Activated CD8-positive, alpha-beta memory T cell treated with anti-CD3 and anti-CD28 coated beads, Interleukin-2, amount 50 U/mL, for 1 hour (primary cell): ENCODE results near the gene WDFY4.

ENCODE experiments used
- DNase-seq: peaks from one replicate; pipeline ENCODE4 v3.0.0-alpha.2; 2020; ENCODE audit errors: extremely low read depth

WDFY4 gene

DNA sequence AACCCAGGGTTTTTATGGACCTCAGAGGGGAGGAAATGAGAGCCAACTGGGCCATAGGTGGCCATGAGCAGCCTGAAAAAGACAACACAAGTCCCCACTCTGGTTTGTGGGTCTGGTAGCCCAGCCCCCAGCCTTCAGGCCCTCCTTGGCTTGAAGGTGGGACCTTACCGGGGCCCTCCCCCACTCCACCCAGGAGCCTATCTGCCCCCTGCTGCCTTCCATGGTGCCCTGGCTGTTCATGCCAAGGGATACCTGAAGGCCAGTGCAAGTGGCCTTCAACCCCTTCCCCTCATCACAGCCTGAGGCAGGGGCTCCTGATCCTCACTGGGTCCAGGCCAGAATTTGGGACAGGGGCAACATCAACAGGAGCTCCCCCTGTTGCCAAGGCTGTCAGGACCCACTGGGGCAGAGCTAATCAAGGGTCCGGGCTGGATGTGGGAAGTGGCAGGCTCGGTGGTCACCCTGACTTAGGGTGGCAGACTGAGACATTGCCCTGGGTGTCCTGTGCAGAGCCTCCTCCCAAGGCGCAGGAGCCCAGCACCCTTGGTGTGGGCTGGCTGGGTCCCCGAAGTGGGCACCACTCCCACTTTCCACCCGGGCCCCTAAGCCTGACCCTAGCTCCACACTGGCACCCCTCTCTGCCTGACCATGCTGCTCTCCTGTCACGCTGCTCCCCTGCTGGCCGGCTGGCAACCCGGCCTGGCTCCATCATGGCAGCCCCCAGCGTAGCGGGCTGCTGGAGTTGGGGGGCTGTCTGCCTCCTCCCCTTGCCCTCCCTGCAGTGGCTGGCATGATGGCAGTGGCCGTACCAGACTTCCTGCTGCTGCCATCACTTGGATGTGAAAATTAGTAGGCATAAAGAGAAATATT is 6.4 kb downstream of the WDFY4 start:
- DNase-seq = no peak

DNA sequence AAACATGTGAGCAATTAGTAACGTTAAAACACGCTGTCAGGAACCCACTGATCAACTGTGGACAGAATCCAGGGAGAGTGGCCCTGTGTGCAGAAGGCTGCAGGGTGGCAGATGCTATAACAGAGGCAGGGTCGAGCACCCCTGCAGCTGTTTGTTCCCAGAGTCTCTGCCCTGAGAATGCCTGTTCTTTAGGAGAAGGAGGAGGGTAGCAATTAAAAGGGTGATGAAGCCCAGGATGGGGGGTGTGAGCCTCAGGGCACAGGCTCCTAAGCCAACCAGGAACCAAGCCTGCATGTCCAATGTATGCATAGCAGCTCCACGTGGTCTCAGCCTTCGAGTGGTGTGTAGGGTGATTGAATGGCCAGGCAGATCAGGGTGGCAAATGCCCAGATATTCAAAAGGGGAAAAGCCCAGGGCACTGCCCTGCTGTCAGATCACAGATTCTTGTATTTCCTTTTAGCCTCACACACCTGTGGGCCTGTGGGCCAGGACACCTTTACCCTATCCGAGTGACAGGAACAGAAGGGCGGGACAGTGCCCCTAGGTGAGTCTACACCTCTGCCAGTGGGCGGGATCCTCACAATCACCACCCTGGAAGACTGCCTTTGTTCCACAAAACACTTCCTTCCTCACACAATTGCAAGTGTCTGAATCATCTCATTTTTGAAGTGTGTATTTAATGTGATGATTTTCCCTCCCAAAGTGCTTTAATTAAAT is 7.3 kb downstream of the WDFY4 start:
- no peak for DNase-seq

DNA sequence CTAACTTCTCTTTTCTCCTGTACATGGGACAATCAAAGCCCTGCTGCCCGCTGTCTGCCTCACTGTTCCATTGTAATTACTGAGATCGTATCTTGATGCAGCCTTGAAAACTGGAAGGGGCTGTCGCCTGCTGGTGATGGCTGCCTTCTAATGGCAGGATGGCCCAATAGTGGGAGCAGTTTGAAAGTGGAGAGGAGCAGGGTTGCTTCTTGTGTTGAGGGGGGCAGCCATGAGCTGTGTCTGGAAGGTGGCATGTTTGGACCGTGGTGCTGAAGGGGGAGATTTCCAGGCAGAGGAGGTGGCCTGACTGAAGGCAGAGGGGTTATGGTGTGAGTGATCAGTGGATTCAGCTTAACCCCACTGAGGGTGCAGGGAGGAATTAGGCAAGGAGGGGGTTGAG is 8.1 kb downstream of the WDFY4 start:
- no peak for DNase-seq

DNA sequence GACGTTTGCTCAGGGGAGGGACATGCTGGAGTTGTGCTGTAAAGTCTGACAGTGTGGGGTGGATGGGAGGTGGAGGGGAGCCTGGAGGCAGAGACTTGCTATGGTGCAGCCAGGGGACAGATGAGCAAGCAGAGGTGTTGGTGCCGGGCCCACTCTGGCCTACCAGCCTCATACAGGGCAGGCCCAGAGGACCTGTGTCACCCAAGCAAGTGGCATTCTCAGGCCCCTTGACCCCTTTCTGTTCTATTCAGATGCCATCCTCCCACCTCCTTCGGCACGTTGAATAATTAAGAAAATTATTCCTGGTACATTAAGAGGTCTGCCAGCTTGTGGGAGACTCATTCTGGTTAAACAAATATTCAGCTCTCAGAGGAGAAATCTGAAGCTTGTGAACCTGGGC is 8.5 kb downstream of the WDFY4 start:
- no peak for DNase-seq

DNA sequence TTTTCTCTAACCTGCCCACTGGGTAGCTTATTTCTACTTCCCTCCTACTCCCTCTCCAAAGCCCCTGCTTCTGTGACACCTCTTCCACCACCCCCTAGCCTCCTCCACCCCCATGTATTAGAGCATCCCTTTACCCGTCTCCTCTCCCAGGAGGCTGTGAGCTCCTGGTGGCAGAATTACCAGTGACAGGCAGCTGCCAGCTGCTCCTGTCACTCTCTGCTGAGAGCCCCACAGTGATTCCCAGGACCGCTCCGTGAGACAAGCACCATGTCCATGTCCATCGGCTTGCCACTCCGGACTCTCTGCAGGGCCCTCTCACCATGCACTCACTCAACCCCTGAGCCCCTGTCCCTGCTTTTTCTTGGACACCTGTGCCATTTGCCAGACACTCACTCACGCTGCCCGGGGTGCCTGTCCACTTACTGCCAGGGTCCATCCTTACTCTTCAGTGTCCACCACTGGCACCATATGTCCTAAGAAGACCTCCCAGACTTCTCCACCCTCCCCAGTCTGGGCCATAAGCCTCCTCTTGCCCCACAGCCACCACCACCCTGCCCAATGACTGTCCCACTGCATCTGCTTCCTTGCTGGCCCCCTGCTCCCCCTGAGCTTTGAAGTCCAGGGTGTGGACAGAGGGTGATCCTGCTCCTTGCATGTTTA is 9.8 kb downstream of the WDFY4 start:
- no peak for DNase-seq

DNA sequence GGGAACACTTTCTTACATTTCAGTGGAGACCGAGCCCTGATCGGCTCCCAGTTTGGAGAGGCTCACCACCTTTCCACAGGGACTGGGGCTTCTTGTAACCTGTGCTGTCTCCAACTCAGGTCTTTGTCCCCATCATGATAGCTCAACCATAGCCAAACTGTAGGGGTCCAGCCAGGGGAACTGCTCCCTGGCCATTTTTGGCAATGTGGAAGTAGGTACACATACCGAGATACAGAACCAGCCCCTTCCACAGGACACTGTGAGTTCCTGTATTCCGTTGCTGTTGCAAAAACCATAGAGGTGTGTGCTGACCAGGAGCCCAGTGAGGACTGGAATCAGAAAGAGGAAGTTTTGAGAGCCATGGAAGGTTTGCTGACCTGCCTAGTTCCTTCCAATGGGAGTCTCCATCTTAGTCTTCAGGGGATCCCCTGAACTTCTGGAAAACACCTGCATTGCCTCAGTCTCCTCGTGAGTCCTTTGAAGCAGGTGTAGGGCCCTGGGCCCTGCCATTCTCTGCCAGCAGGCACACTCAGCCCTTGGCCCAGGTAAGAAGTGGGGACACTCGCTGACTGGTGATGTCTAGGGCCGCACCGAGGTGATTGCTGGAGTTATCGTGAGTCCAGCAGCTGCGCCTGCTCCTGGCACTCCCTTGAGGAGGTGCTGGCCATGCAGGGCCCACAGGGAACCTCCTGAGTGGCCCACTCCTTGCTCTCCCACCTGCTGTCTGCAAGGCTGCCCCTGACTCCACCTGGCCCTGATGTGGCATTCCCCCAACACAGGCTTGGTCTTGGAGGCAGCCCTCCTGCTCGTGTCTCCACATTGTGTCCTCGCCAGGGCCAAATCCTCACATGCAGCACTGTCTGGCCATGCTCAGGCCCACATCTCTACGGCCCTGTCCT is 11.2 kb downstream of the WDFY4 start:
- DNase-seq = no peak

DNA sequence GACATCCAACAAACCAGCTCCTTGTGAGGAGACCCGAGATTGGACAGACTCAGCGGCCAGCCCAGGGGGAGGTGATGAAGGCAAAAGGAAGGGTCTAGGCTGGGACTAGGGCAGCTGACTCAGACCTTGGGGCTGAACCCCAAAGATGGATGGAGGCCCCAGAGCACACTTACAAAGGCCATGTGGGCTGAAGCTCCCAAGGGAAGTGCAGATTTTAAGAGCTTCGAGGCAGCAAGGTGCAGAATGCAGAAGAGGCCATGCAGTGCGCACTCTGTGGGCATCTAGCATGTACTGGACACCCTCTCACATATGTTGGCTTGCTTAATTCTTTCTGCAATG is 11.8 kb downstream of the WDFY4 start:
- no peak for DNase-seq

DNA sequence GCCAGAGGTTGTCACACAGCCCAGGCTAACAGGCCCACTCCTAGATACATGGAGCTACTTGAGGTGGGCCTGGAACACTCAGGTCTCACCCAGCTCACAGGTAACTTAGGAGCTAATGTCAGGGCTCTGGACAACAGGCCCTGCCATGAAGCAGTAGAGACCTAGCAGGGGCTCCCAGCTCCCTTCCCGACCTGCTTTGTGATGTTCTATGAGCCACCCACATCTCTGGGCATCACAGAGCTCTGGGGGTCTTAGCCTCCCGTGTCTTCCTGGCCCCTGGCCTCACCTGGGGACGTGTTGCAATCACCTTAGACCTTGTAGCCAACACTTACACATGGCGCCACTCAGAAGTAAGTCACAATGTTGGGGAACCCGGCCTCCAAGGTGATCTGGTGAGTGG is 12.4 kb downstream of the WDFY4 start:
- DNase-seq = no peak

DNA sequence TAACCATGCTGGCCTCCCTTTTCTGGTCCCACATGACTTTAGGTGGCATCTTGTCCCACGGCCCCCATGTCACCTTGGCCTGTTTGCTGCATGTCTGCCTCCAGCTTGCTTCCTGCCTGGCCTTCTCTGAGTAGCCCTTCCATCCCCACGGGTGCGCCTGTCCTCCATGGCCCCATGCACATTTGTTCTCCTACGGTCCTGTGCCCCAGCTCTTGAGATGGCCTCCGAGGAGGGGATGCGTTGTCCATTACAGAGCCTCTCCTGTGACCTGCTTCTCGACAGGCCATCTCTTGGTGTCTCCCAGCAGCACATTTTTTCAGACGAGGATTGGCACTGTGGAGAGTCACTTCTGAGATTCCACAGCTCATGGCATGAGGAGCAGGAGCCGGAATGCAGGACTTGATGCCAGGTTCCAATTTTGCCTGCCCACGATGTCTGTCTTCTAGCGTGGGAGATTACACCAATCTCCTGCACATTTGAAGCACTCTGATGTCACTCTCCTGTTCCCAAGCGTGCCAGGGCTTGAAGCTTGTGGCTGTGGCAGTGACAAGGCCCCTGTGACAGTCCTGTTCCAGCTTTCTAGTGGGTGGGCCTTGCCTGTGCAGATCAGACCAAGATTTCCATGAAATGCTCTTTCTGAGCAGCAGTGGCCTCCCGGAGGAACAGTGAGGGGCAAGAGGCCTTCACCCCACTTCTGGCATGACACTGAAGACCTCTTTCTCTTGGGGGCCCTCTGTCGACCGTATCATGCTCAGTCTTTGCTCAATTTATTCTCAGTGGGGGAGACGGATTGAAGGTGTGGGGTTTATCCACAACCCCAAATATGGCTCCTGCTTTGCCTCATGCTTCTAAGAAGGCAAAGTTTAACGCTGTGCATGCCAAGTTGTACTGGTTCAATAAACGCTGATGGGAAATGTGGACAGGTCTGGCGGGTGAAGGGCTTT is 13.4 kb downstream of the WDFY4 start:
- no peak for DNase-seq

DNA sequence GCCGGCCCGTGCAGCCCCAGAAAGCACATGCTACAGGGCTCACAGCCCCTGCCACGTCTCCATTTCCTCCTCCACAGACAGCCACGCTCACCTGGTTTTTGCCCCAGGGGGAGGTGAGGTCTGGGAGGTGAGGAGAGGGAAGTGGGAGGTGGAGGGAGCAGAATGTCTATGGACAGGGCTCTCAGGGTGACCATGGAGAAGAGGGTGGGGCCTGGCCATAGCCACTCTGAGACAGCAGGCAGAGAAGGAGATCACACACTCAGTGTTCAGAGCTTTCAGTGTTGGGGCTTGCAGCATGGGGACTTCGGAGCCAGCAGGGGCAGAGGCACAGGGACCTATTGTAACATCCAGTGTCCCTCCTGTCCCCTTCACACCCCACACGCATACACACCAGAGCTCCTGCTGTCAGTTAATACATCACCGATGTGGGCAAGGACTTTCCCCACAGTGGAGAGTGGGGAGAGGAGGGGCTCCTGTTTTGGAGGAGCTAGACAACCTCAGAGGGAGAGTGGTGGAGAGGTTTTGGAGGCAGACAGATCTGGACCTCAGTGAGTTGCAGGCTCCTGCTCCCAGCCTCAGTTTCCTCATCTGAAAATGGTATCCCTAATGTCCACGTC is 14.4 kb downstream of the WDFY4 start:
- no peak for DNase-seq

DNA sequence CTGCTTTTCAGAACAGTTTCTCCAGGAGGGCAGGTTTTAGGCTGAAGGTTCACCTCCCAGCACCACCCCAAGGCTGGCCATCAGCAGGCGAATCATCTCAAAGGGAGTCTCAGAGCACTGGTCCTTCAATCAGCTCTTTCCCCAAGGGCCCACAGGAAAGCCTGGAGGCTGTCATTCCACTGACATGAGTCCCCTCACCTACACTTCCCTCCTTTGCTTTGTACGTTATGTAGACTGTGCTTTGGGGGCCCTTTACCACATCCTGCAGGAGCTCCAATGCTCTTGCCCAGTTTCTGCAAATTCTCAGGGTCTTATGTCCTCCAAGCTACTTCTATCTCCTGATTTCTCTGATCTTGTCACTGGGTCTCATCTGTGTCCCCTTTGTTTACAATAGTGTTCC is 15.4 kb downstream of the WDFY4 start:
- no peak for DNase-seq

DNA sequence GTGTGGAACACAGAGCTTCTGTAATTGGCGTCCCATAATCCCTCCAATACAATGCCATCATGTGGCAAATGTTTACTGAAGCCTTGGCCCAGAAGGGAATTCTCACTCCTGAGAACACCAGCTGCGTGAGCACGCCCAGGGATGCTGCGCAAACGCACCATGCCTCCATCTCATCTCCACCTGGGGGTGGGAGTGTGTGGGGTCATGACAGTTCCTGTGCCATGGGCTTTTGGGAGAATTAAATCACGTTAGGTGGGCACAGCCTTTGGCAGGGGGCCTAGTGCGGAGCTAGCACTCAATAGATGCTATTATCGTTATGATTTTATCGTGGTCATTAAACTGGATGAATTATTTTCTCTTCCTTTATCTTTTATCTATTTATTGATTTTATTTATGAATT is 15.8 kb downstream of the WDFY4 start:
- DNase-seq = no peak

DNA sequence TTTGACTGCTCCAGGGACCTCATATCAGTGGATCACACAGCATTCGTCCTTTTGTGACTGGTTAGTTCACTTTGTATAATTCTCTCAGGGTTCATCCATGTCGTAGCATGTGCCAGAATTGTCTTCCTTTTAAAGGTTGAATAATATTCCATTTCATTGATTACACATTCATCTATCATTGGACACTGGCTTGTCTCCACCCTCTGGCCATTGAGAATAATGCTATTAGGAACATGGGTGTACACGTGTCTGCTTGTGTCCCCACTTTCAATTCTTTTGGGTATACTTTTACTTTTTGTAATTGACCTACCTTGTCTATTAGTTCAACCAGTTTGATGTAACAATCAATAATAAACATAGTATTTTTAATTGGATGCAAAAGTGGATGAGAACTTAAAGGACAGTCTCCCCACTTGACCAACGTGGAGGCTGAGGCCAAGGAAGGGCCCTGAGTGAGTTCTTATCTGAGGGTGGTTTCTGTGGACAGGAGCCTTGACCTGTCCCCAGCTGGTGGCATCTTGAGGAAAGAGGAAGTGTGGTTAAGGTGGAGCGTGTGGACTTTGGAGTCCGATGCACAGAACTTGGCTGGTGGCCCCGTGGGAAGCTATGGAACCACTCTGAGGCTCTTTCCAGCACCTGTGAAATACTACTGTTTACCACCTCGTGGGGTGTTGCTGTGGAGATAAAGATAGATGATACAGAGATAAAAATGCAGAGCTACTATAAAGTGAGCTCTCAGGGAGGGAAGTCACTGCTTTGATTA is 16.6 kb downstream of the WDFY4 start:
- no peak for DNase-seq

DNA sequence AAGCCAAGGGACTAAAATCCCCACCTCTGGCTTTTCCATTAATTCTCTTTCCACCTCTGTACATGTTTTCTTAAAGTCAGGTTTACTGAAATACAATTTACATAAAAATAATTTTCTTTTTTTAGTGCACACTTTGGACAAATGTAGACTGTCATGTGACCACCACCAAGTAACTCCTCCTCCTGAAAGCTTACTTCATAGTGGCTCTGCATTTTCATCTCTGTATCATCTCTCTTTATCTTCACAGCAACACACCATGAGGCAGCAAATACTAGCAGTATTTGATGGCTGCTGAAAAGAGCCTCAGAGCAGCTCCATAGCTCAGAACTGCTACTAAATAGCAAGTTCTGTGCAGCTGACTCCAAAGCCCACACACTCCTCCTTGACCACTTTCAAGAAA is 17.3 kb downstream of the WDFY4 start:
- DNase-seq = no peak

DNA sequence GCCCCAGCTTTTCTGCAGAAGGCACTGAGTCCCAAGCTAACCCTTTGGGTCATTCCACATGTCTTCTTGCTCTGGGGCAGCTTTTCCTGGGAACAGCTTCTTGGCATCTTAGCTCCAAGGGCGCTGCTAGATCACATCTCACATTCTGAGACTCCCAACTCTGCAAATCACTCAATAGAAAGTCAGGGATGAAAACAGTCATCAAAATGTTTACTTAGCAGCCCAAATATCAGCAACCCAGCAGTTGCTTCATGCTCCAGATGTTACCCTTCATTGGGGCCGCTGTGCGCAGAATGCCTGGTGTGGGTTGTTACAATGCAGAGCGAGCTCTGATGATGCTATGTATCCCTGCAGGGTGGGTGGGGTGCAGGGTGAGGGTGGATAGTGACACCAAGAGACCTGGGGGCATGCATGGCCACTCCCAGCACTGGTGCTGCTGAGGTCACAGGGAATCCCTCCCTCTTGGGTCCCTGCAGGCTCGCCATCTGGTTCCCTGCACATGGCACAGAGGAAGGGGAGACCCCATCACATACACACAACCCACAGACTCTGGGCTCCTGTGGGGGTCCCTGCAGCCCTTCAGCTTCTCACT is 19.0 kb downstream of the WDFY4 start:
- DNase-seq = no peak

DNA sequence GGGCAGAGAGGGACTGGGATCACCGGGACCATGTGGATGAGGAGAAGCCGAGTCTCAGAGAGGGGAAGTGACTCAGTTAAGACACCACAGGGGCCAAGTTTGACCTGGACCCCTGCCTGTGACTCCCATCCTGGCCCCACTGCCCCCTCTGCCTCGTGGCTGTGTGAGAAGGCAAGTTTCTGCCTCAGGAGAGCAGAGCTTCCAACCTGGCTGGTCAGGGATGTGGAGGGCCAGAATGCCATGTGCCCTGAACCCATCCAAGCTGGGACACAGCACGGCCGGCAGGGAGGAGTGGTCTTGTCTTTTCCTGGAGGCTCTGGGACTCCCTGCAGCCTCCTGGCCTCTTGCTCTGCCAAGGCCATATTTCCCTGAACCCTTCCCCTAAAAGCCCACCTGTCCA is 19.5 kb downstream of the WDFY4 start:
- DNase-seq = no peak

DNA sequence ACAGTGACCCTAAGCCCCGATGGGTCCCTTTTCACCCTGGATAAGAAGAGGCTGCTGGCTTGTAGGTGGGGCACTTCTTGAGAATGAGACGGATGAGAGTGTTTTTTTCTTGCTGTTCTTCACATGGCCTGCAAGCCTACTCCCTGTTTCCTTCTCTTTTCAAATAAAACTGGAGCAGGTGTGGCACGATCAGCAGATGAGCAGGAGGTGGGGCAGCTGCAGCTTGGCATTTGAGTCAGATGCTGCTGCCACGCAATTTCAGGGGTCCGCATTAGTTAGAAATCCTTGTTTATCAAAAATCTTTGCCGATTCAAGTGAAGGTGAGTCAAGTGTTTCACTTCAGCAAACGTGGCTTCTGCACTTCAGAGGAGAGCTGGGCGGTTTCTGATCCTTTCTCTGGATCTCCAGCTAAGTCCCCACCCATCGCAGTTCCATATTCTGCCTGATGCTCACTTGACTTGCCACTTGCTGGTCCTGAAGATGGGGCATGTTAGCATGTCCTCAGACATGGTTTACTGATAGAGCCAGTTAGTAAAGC is 20.8 kb downstream of the WDFY4 start:
- no peak for DNase-seq

DNA sequence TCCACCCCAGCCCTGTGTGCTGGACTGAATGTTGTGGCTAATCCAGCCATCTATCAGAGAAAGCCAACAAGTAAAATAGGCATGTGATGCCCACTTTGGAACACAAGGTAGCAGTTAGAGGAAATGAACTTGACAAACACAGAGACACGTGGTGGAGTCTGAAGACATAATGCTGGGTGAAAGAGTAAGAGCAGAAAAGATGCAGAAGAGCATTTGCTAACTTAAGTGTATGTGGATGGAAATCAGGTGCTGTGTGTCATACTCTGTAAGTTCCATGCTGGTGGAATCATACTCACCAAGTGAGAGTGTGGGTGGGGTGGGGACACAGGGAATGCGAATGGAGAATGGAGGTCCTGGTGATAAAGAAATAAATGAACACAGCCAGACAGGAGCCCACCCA is 22.8 kb downstream of the WDFY4 start:
- no peak for DNase-seq

DNA sequence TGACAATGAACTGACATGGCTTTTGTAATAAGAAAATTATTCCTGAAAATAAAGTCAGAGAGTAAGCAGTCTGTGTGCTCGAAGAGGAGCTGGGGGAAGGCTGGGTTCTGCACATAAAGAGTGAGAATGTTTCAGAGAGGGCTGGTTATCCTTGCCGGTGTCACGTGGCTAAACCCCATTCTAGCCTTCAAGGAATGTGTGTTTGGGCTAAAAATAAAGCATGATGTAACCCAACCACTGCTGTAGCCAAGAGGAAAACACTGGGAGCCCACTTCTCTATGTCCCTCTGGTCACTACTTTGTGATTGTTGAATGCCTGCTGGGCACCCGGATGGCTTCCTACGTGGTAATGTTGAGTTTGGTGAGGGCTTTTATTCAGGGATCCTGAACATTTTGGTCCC is 23.5 kb downstream of the WDFY4 start:
- no peak for DNase-seq
